ENCODE measurements around the gene FBXL17. TPM values are rescaled to one million over a fixed set of nuclear protein-coding genes. Genes with fewer than 3 reads are reported as not detected.

The FBXL17 gene
- total and polyA plus RNA-seq, 2 donors (not counting 1 experiment from before 2014, with no cell fraction given) = 7.3 to 40.3 TPM

- H3K9me3 Mint-ChIP-seq (ENCODE audit: insufficient read depth) = no peaks in the 10 kb centered on the region
- H3K4me2 ChIP-seq (replicated peaks; ENCODE audit: low read depth, low read length, poor library complexity, severe bottlenecking) = no peak overlapping the region
- H3K9ac ChIP-seq (ENCODE audit: low read length) = no peak overlapping the region
- no peak overlapping the region for H3K4me3 ChIP-seq (ENCODE audit: control extremely low read depth in 1 of 5, extremely low read depth in 1 of 5, insufficient read depth in 1 of 5, low read depth in 2 of 5, low read length in 4 of 5)
- ChIA-PET POLR2A (no interaction called here), CTCF (no interaction called here)
- no peak overlapping the region for H3K27ac ChIP-seq (ENCODE audit: low read length in 2 of 2)
- H2AFZ ChIP-seq (ENCODE audit: insufficient read depth, low read depth, low read length, poor library complexity, severe bottlenecking) = no peak overlapping the region
- DNase-seq (no peak), ATAC-seq (ENCODE audit: low read depth) (no peak)
- no peaks in the 10 kb centered on the region for H3K27me3 ChIP-seq (replicated peaks in 1 of 4; ENCODE audit: control extremely low read depth in 1 of 4, control insufficient read depth in 3 of 4, insufficient read depth in 4 of 4, low read length in 3 of 4)
- H3K4me1 Mint-ChIP-seq = no peaks in the 10 kb centered on the region
- no peak overlapping the region for H3K4me3 Mint-ChIP-seq
- no peak overlapping the region for H3K27ac Mint-ChIP-seq
- no peak for TF ChIP-seq EZH2 (IDR thresholded peaks at IDR 0.05; ENCODE audit: borderline replicate concordance, insufficient read depth, low read depth, low read length, poor library complexity, severe bottlenecking)
- TF ChIP-seq, protein P1, sequence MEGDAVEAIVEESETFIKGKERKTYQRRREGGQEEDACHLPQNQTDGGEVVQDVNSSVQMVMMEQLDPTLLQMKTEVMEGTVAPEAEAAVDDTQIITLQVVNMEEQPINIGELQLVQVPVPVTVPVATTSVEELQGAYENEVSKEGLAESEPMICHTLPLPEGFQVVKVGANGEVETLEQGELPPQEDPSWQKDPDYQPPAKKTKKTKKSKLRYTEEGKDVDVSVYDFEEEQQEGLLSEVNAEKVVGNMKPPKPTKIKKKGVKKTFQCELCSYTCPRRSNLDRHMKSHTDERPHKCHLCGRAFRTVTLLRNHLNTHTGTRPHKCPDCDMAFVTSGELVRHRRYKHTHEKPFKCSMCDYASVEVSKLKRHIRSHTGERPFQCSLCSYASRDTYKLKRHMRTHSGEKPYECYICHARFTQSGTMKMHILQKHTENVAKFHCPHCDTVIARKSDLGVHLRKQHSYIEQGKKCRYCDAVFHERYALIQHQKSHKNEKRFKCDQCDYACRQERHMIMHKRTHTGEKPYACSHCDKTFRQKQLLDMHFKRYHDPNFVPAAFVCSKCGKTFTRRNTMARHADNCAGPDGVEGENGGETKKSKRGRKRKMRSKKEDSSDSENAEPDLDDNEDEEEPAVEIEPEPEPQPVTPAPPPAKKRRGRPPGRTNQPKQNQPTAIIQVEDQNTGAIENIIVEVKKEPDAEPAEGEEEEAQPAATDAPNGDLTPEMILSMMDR (IDR thresholded peaks at IDR 0.05) = no peak
- no peaks in the 10 kb centered on the region for H3K36me3 ChIP-seq (replicated peaks in 1 of 2; ENCODE audit: control extremely low read depth in 1 of 2, control insufficient read depth in 1 of 2, extremely low read depth in 1 of 2, insufficient read depth in 2 of 2, low read length in 1 of 2)
- H3K9me3 ChIP-seq (ENCODE audit: control extremely low read depth in 1 of 3, control insufficient read depth in 2 of 3, insufficient read depth in 1 of 3, low read length in 2 of 3) = no peaks in the 10 kb centered on the region
- WGBS (ENCODE audit: insufficient coverage) = no CpG with 5 or more reads among the region's 1 CpG
- no peaks in the 10 kb centered on the region for H3K27me3 Mint-ChIP-seq
- intact Hi-C loops (cut with micrococcal nuclease) = no loop called here
- no peaks in the 10 kb centered on the region for H3K79me2 ChIP-seq (ENCODE audit: control insufficient read depth, insufficient read depth, low read length)
- no peaks in the 10 kb centered on the region for H3K4me1 ChIP-seq (ENCODE audit: control insufficient read depth in 2 of 2, insufficient read depth in 2 of 2, low read length in 2 of 2)
- H4K20me1 ChIP-seq (ENCODE audit: control insufficient read depth, insufficient read depth, low read length, poor library complexity, severe bottlenecking) = no peaks in the 10 kb centered on the region
Observed at GRCh38 chr5:107966201-107966600, 415.7 kb downstream of the FBXL17 start.

- H3K9me3 Mint-ChIP-seq (ENCODE audit: insufficient read depth) = no peaks in the 10 kb centered on the region
- no peak overlapping the region for H3K27ac Mint-ChIP-seq
- DNase-seq (no peak), ATAC-seq (ENCODE audit: low read depth) (no peak)
- Histone ChIP-seq H3K27ac (ENCODE audit: low read length in 2 of 2) (no peak overlapping the region), H3K79me2 (ENCODE audit: control insufficient read depth, insufficient read depth, low read length) (no peaks in the 10 kb centered on the region), H3K9ac (ENCODE audit: low read length) (no peak overlapping the region), H3K4me1 (ENCODE audit: control insufficient read depth in 2 of 2, insufficient read depth in 2 of 2, low read length in 2 of 2) (no peaks in the 10 kb centered on the region), H2AFZ (ENCODE audit: insufficient read depth, low read depth, low read length, poor library complexity, severe bottlenecking) (no peak overlapping the region), H3K36me3 (replicated peaks in 1 of 2; ENCODE audit: control extremely low read depth in 1 of 2, control insufficient read depth in 1 of 2, extremely low read depth in 1 of 2, insufficient read depth in 2 of 2, low read length in 1 of 2) (no peaks in the 10 kb centered on the region), H3K27me3 (replicated peaks in 1 of 4; ENCODE audit: control extremely low read depth in 1 of 4, control insufficient read depth in 3 of 4, insufficient read depth in 4 of 4, low read length in 3 of 4) (no peaks in the 10 kb centered on the region), H3K4me3 (ENCODE audit: control extremely low read depth in 1 of 5, extremely low read depth in 1 of 5, insufficient read depth in 1 of 5, low read depth in 2 of 5, low read length in 4 of 5) (no peak overlapping the region), H4K20me1 (ENCODE audit: control insufficient read depth, insufficient read depth, low read length, poor library complexity, severe bottlenecking) (no peaks in the 10 kb centered on the region), H3K9me3 (ENCODE audit: control extremely low read depth in 1 of 3, control insufficient read depth in 2 of 3, insufficient read depth in 1 of 3, low read length in 2 of 3) (no peaks in the 10 kb centered on the region), H3K4me2 (replicated peaks; ENCODE audit: low read depth, low read length, poor library complexity, severe bottlenecking) (no peak overlapping the region)
- no CpG with 5 or more reads among the region's 1 CpG for WGBS (ENCODE audit: insufficient coverage)
- POLR2A ChIA-PET = no interaction called here
- H3K27me3 Mint-ChIP-seq = no peaks in the 10 kb centered on the region
- H3K4me3 Mint-ChIP-seq = no peak overlapping the region
- CTCF ChIA-PET = no interaction called here
- no peaks in the 10 kb centered on the region for H3K4me1 Mint-ChIP-seq
- TF ChIP-seq, protein P1 (IDR thresholded peaks at IDR 0.05) = no peak
- TF ChIP-seq EZH2 (IDR thresholded peaks at IDR 0.05; ENCODE audit: borderline replicate concordance, insufficient read depth, low read depth, low read length, poor library complexity, severe bottlenecking) = no peak
- intact Hi-C loops (cut with micrococcal nuclease) = no loop called here
Observed at GRCh38 chr5:107964722-107965121, 417.2 kb downstream of the FBXL17 start.
